Fibroblast of upper back skin (primary cell): ENCODE results near the gene GTF2F2.
"Not testable (repeated sequence)": the region's sequence is repeated elsewhere in the genome, so short reads cannot be mapped to it uniquely, and the experiment has no call there.

Source experiments
- DNase-seq: peaks from one replicate; pipeline ENCODE4 v3.0.0-alpha.2; 2013

Gene GTF2F2

DNA sequence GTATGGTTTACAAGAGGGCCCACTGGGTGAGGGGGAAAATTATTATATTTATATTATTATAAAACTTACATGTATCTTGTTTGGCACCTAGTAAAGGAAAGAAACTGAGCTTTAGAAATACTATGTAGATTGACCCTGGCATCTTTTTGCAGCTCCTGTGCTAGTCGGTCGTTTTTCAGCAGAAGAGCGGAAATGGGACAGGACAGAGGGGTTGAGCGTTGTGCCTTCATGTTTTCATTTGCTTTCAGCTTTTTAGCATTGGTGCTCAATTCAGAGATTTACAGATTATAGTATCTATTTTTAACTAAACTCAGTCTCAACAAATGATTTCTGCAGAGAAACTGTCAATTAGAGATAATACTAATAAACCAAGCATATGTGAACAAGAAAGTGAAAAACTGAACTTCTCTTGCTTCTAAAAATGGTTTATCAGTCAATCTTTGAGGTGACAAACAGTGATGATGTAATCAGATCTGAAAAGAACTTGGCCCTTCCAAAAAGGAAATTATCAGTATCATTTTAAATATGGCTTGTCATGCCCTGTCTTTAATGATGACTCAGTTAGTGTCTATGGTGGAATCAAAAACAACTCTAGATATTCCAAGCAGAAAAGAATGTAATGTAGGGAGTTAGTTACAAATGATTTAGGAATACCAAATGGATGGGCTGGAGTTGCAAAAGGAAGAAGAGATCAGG lies 137.5 kb downstream of the GTF2F2 start:
- peak; percentile 65 for DNase-seq

DNA sequence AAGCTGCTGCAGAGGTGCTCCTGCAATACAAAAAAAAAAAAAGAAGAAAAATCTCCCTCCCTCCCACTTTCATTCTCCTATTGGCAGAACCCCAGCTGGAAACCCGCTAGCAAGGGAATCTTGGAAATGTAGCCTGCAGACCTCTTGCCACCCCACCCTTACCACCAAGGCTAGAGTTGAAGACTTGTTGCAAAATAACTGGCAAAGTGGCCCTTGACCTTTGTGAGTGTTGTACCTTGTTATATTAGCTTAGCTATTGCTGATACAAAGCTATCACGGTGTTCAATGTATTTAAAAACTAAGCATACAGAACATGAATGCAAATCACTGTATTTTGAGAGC lies 138.0 kb downstream of the GTF2F2 start:
- no peak for DNase-seq

DNA sequence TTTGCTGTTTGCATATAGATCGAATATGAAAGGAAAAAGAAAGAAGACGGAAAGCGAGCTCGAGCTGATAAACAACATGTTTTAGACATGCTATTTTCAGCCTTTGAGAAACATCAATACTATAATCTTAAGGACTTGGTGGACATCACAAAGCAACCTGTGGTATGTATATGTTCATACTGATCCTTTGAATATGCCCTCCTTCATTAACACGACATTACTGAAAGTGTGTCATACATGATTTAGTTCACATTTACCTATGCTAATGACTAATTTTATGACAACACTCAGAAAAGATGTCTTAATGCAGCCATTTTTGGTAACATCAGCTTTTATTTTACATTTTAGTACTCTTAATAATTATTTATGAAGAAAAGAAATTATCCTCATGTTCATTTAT lies 146.9 kb downstream of the GTF2F2 start:
- no peak for DNase-seq

DNA sequence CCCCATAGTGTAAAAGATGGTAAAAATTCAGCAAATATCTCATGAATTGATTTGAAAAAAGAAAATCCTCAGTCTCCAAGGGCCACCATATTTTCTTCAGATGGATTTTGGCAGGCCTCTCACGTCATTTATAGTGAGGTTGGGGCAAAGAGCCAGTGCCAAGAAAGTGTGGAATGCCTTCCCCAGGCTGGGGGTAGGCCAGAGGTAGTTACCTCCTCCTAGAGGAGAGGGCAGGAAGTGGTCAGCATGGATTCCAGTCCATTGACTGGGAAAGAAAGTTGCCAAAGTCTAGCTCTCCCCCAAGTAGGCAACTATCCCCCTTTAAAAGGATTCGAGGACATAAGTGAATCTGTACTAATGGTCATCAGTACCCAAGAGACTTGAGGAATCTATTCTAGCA lies 148.9 kb downstream of the GTF2F2 start:
- DNase-seq: peak; percentile 63

DNA sequence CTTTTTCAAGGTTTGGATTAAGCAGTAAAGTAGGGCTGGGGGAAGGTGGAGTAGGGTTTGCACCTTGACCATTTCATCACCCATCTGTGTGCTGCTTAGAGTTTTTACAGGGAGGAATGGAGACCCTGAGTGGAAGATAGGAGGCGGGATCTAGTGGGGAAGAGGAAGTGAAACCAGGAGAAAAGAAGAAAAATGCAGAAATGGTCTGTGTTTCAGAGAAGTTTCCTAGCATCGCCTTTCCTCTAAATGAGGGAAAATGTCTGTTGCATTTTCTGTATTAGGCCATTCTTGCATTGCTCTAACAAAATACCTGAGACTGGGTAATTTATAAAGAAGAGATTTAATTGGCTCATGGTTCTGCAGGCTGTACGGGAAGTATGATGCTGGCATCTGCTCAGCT lies 156.6 kb downstream of the GTF2F2 start:
- no peak for DNase-seq

DNA sequence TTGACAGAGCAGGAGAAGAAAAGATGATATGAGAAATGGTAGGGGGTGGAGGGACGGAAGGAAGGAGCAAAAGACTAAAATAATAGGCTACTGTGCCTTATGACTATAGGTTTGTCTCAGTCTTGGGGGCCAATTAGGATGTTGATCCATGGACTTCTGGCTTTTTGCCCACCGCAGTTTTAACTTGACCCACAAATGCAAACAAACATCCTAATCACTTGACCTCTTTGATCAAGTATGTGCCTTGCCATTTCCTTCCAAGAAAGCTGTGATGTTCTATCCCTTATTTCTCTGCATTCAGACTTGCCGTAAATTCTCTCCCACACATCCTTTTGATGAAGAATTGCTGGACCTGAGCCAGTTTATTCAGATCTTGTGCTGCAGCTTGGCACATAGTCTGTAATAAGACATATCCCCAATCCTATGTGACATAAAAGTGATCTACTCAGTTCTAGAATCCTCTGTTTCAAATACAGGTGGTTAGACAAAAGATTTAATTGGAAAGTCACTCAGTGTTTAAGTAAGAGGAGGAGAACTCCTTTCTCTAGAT lies 157.9 kb downstream of the GTF2F2 start:
- DNase-seq: peak; percentile 11

DNA sequence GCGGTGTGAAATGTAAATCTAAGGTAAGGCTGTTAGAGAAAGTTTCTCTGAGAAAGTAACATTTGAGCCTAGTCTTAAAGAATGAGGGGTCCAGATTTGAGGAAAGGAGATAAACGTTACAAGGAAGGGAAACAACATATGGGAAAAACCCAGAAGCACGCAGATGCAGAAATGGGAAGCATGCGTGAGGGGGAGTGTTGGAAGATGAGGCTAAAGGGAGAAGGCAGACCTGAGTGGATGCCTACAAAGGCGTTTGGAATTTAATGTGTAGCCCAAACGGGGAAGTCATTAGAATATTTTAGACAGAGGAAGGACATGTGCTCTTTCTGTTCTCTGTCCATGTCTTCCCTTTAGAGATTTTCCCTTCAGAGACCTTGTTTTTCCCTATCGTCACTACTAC lies 159.7 kb downstream of the GTF2F2 start:
- peak; percentile 13 for DNase-seq

DNA sequence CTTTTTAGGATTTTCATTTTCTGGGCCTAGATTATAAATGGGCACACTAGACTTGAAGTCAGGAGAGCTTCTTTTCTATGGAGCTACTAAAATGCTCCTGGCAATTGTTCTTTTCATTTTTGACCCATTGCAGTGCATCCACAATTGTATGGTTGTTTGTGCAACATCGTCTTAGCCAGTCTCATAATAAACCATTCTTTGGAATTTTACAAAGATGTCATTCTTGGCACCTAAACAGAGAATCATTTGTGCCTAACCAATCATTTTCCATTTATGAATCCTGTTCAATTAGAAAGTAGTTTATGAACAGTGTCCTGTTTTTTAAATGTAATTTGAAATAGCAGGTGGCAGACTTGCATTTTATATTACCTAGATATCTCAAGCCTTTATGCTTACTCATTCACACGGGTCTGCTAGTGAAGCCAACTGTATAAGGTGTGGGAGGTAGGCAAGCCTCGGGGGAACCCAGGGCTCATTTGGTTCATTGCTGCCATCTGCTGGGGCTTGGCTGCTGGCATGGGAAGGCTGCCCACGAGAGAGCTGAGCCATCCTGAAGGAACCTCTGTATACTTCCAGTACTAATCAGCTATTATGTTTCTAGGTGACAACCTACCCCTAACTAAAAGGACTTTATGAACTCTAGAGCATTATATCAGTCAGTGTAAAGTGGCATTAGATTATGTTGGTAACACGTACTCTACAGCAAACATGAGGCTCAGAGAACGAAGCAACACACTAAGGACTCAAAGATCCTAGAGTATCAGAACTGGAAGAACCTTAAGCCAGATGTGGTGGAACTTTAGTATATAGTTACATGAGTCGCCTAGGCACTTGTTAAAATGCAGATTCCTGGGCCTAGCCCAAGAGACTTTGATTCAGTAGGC lies 160.7 kb downstream of the GTF2F2 start:
- DNase-seq: peak; percentile 76

DNA sequence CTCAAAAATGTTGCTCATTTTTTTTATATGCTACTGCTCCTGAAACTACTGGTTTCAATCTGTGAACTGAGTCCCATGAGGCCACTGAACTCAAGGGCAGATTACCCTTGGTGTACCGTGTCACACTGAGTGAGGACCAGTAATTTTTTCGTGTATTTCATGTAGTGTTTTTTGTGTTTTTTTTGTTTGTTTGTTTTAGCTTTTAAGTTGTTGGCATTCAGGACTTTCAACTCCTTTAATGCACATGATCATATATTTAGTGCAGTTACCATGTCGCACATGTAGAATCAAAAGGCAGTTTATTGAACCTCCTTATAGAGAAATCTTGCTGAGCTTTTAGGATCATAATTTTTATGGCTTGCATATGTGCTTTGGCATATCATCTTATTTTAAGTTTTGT lies 162.7 kb downstream of the GTF2F2 start:
- DNase-seq: no peak

DNA sequence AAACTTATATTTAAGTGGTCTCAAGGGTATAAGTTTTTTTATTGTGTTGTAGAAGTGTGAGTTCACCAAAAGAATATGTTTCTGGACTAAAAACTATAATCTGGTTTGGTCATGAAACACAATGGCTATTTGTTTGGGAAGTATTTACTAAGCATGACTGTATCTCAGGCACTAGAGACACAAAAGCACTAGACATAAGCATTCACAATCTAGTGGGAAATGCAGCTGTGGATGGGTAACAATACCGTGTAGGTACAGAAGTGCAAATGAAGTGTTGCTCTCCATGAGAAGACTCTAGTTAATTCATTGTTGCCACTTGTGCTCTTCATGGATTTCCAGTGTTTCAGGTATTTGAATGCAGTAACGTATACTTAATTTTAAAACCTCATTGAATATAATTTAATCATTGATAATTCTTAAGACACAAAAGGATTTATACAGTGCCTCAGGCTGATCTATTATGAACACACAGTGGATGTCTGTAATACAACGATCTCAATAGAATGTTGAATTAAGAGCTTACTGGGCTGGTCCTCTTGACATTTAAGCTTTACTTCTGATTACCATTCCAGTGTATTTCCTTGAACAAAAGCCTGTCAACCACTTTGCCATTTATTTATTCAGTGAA lies 169.7 kb downstream of the GTF2F2 start:
- DNase-seq: no peak

DNA sequence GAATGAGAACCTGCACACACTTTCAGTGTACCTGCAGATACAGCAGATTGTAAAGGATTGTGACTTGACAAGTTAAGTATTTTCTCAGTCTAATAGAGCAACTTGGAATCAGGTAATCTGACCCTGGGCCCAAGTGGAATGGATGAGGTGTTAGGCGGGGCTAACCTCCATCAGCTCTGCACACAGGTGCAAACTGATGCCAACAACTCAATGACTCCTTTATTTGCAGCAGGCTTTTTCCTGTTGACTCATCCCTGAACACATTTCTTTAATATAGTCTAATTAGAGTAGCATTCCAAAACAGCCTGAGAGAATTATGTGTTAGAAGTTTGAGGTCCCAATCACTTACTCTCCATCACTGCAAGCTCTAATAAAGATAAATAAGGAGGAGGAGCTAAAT lies 171.9 kb downstream of the GTF2F2 start:
- DNase-seq: no peak

DNA sequence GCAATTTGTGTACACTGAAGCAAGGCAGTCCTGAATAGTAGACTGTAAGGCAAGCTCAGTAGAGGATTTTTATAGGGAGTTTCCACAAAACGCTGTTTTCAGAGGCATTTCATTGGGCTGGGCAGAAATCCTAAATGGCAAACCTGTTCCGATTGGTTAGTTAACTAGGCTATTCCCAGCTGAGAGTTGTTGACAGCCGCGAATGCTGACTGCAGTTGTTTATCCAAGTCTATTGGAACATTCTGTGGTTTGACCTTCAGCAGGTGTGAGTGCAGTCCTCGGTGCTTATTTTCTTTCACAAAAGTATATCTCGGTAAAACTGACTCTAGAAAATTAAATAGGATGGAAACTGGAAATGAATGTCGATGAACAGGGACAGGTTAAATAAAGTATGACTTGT lies 175.2 kb downstream of the GTF2F2 start:
- DNase-seq: no peak

DNA sequence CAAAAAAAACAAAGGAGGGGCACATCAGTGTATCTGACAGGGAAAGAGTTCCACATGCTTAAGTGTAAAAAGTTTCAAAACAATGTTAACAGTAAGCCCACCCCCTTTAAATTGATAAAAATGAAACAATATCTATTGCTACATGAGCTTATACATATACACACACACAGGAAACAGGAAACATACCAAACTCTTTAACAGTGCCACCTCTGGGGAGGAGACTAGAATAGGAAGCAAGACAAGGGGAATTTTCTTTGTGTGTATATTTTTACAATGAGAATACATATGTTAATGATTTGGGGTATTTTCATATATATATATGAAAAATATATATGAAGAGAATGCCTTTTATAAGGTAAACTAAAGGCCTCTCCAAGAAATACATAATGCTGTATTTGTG lies 175.9 kb downstream of the GTF2F2 start:
- DNase-seq: no peak

DNA sequence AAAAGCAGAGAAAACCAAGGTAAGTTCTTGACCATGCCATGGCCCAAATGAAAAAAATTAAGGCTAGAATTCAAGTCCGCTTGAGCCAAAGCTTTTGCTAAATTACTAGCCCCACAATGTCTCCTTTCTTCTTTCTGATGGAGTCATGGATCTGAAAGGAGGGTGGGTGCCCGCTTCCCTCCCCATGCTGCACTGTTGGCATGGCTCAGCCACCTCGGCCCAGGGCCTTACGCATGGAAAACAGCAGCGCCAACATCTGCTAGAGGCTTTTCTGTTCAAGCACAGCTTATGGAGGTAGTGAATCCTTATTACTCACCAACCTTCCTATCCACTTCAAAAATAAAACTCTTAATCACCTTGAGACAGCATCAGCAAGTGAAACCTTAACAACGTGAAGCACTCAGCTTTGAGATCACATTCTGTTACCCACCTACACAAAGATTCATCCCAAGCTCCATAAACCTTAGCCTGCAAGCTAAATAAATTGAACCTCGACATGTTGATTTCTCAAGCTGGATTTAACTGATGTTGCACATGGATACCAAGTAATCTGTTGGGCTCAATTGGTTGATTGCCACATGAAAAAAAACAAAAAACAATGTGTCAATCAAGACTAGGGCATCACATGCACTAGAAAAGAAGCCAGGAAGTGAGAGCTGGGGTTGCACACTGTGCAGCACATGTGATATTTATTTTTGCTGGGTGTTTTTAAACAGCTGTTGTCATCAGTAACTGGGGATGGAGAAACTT lies 177.3 kb downstream of the GTF2F2 start:
- no peak for DNase-seq

DNA sequence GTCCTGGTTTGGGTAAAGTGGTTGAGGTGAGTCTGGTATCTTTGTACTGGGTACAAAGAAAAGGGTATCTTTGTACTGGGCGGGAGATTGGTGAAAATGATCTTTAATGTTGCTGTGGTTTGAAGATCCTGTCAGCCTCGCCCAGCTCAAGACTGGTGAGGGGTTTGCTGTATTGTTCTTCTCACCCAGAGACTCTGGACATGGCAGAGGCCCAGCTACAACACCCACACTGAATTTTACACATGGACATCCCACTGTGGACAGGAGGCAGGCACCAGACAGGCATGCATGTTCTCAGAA lies 177.8 kb downstream of the GTF2F2 start:
- DNase-seq: no peak

DNA sequence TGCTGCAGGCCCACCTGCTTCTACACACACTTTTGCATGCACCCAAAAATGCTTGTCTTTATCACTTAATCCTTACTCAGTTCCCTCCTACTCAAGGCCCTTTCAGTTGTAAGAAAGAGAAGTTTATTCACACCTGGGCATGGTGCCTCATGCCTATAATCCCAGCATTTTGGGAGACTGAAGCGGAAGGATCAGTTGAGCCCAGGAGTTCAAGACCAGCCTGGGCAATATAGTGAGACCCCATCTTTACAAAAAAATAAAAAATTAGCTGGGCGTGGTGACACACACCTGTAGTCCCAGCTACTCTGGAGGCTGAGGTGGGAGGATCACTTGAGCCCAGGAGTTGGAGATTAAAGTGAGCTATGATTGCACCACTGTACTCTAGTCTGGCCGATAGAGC lies 178.2 kb downstream of the GTF2F2 start:
- not testable (repeated sequence) for DNase-seq

DNA sequence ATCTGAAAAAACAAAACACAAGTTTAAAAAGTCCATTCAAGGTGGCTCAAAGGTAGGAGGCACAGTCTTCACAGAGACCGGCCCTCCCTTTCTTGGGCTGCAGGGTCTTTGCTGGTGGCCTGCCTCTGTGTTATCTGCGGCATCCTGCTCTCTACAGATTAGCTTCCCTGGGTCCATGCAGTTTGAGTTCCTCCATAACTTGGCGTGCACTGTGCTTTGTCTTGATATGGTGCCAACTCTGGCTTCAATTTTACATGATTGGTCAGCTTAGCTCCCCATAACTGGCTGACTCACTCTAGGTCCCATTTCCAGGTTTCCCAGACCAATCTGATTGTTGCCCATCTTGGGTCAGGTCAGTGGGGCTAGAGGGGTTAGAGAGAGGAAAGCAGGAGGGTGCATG lies 178.9 kb downstream of the GTF2F2 start:
- peak; percentile 38 for DNase-seq

DNA sequence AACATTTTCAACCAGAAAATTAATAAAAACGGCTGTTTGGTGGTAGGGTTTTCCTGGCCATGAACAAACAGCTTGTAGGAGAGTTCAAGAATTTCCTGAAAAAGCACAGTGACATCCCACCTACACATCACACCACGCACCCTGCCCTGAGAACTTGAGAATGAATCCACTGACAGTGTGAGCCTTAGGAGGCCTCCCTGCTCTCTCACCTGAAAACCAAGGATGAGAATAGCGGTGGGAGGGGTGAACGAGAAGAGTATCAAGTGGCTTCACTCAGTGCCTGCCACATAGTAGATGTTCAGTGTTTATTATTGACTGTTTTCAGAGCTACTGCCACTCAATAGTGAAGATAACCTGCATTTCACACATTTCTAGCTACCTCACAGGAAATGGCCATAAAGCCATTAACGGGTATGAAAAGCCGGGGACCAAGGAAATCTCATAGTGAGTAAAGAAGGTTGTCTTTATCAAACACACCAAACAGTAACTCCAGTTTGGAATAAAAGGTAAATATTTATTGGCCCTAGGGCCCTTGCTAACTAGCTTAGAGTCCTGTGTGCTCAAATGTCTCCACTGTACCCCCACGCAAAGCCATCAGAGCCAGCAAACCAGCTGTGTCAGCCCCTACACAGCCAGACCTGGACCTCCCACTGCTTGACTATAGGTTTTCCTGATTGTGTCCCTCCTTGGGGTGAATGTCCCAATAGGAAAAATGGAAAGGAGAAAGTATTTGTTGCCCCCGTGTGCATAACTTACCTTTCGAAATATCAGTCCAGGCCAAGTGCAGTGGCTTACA lies 180.1 kb downstream of the GTF2F2 start:
- DNase-seq: no peak

DNA sequence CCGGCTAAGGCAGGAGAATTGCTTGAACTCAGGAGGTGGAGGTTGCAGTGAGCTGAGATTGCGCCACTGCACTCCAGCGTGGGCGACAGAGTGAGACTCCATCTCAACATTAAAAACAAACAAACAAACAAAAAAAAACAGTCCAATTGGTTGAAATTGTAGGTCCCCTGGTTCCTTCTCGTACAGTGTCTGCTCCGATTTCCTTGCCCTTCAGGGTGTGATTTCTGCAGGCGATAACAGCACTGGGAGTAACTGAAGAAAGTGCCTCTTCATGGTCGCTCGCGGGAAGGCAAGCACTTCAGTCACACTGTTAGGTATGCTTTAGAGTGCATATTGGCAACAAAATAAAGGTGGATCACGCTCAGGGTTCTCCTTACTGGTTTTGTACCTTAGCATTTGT lies 181.0 kb downstream of the GTF2F2 start:
- DNase-seq: no peak

DNA sequence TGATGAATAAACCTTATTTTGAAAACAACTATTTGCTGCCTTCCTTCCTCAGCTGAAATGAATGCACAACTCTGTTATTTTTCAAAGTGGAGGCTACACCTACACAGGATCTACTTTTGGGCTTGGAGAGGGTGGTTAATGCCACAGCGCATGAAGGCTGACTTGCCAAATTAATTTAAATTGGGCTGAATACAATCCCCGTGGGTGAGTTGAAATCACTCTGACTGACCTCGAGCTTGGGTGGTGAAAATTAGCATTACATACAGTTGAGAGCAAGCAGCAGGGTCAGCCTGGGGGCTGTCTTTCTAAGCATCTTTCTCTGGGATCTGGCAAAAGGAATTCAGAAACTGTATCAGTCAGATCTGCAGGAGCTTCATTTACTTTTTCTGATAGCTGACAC lies 182.2 kb downstream of the GTF2F2 start:
- no peak for DNase-seq

DNA sequence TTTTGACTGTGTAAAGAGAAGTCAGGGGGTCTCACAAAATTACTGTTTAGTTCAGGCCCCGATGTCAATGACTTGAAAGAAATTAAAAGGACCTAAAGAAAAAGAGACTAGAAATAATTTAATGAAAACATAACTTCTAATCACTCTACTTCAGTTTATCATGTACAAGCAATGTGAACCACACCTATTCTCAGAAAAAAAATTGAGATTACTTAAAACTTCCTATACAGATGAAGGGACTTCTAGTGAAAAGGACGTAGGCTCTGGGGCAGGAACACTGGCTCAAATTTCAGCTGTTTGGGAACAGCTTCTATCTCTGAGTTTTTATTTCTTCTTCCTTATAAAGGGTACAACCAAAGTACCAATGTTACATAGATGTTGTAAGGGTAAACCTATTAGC lies 182.7 kb downstream of the GTF2F2 start:
- DNase-seq: no peak

DNA sequence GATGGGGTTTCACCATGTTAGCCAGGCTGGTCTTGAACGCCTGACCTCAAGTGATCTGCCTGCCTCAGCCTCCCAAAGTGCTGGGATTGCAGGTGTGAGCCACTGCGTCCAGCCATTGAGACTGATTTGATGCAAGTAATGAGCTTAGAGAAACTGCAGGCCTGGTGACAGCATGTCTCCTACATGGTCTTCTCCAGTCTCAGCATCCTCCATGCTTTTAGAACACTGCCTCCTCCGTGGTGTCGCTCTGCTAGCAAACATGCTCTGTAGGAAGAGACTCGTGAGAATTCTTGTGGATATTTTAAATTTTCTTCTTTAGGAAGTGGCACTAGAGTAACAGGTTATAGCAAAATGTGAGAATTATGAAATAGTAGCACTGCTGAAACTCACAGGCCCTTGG lies 183.6 kb downstream of the GTF2F2 start:
- no peak for DNase-seq
